RWPE1 (cell line): ENCODE results near the gene AGAP1.

Experiments used
- CTCF ChIA-PET: fragments of 350-600 bp; sonication (Branson Sonifier 250); formaldehyde crosslinking; extraction: SDS; loops from one replicate; lab custom pipeline; 2021; lab: Yijun Ruan, JAX
- POLR2A ChIA-PET: fragments of 400-600 bp; formaldehyde crosslinking; extraction: SDS; loops from one replicate; lab custom pipeline; 2020; ENCODE audit warnings: antibody characterized with exemption; ENCODE audit not compliant: low non-redundant PET; lab: Yijun Ruan, JAX
- DNase-seq: peaks from one replicate; pipeline ENCODE4 v3.0.0; 2012; ENCODE audit warnings: low spot score
- H3K27ac ChIP-seq: fragments of 450-650 bp; 2 replicates; pipeline ENCODE4 v1.5.1; 2017
- TF ChIP-seq, protein P1 (sequence below): fragments of 450-650 bp; conservative IDR thresholded peaks from 2 replicates; pipeline ENCODE4 v1.5.1; 2017; ENCODE audit warnings: low read depth, mild to moderate bottlenecking

Gene AGAP1

DNA sequence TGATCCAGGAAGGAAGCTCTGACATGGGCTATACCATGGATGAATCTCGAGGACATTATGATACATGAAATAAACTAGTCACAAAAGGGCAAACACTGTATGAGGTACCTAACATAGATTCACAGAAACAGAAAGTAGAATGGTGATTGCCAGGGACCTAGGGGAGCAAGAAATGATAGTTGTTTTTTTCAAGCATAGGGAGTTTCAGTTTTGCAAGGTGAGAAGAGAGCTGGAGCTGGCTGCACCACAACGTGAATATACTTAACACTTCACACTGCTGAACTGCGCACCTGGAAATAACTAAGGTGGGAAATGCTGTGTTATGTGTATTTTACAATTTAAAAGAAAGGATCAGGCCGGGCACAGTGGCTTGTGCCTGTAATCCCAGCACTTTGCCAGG, 13.2 kb upstream of the AGAP1 start:
- ChIA-PET CTCF (no interaction called here), POLR2A (no interaction called here)
- DNase-seq = no peak
- TF ChIP-seq, protein P1, sequence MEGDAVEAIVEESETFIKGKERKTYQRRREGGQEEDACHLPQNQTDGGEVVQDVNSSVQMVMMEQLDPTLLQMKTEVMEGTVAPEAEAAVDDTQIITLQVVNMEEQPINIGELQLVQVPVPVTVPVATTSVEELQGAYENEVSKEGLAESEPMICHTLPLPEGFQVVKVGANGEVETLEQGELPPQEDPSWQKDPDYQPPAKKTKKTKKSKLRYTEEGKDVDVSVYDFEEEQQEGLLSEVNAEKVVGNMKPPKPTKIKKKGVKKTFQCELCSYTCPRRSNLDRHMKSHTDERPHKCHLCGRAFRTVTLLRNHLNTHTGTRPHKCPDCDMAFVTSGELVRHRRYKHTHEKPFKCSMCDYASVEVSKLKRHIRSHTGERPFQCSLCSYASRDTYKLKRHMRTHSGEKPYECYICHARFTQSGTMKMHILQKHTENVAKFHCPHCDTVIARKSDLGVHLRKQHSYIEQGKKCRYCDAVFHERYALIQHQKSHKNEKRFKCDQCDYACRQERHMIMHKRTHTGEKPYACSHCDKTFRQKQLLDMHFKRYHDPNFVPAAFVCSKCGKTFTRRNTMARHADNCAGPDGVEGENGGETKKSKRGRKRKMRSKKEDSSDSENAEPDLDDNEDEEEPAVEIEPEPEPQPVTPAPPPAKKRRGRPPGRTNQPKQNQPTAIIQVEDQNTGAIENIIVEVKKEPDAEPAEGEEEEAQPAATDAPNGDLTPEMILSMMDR = no peak
- no peak overlapping the region for H3K27ac ChIP-seq

DNA sequence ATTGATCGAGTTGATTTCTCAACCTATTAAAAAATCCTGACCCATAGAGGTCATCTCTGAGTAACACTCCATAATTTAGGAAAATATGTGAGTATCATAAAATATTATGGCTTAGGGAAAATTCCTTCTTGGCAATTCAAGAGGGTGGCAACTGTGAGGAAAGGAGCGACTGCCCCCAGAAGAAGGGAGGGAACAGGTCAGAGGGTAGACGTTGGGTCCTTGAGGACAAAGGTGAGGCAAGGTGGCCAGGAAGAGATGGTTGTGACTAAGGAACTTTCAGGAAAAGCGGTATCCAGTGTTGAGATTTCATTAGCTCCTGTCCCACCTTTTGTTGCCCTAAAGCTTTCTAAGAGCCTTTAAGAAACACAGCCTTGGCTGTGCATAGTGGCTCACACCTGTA, 10.5 kb upstream of the AGAP1 start:
- POLR2A ChIA-PET = no interaction called here
- TF ChIP-seq, protein P1 = no peak
- CTCF ChIA-PET = no interaction called here
- DNase-seq = no peak
- H3K27ac ChIP-seq = no peak overlapping the region

DNA sequence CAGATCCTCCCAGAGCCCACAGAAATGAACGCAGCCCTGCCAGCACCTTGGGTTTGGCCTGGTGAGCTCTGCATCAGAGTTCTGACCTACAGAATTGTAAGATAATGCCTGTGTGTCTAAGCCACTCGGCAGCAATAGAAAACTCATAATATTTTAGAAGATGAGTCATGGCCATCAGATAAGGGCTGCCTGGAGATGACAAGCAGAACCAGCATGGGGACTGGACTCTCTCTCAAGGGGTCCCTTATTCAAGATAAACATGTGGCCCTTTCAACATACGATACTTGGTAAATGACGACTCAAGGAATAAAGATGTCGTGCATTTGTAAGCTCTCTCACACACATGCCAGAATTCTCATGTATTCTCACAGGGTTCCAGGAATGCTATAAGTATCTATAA, 8.5 kb upstream of the AGAP1 start:
- no peak overlapping the region for H3K27ac ChIP-seq
- ChIA-PET CTCF (no interaction called here), POLR2A (no interaction called here)
- no peak for DNase-seq
- TF ChIP-seq, protein P1 = no peak

DNA sequence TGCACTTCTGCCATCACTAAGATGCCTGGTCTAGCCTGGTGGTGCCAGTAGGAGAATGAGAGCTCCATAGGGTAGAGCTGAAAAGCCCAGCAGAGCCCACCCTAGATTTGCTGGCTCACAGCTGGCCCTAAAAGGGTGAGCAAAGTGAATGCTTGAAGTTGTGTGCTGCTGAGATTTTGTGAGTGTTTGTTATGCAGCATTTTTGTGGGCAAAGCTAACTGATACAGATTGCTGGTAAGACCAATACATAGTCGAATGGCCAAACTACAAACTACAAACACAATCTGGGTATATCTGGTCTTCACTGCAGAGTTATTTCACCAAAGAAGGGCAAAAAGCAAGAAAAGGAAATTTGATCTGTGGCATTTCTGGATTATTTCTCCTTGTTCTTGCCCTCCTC, 7.1 kb upstream of the AGAP1 start:
- POLR2A ChIA-PET = interaction anchor here (0.5 kb wide), 1 partner anchor 72 kb away, joined by 3 read pairs; no protein-coding TSS in a partner anchor
- no peak overlapping the region for H3K27ac ChIP-seq
- TF ChIP-seq, protein P1 = no peak
- no peak for DNase-seq
- CTCF ChIA-PET = no interaction called here

DNA sequence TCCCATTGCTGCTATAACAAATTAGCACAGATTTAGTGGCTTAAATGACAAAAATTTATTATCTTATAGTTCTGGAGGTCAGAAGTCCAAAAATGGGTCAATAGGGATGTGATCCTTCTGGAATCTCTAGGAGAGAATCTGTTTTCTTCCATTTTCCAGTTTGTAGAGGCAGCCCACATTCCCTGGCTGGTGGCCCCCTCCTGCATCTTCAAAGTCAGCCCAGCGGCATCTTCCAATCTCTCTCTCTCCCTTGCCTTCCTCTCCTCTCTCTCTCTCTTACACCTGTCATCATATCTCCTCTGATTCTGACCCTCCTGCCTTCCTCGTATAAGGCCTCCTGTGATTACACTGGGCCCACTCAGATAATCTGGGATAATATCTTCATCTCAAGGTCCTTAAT, 3.9 kb upstream of the AGAP1 start:
- TF ChIP-seq, protein P1 = no peak
- POLR2A ChIA-PET = no interaction called here
- no peak for DNase-seq
- CTCF ChIA-PET = no interaction called here
- no peak overlapping the region for H3K27ac ChIP-seq

DNA sequence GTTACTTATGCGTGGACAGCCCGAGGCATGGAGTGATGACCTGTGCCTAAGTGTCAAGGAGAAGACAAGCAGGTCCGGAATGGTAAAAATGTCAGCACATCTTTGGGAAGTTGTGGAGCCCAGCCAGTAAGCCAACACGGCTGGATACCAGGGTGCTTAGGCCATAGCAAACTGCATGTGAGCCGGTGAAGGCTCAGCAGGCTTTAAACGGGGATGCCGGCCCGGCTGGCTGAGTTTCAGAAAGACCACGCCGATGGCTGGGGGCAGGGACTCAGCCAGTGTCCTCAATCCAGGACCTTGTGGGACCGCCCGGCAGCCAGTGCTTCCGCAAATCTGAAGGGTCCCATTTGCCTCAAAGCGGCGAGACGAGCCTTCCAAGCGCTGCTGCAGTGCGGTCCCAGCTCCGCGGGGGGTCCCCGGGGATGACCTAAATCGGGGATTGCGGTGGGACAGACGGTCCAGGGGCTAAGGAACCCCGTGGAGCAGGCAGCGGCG, 946 bp upstream of the AGAP1 start:
- CTCF ChIA-PET = interaction anchor here (0.6 kb wide), 1 partner anchor 209 kb away, joined by 3 read pairs; no protein-coding TSS in a partner anchor

More for the DNA sequence above, 946 bp upstream of the AGAP1 start:
- POLR2A ChIA-PET = no interaction called here
- TF ChIP-seq, protein P1 = no peak
- DNase-seq = no peak
- peak overlapping the region; percentile 81 for H3K27ac ChIP-seq
